Body of pancreas (tissue), 4 donors: ENCODE data around the gene METRNL. TPM values are rescaled to one million over a fixed set of nuclear protein-coding genes. Genes with fewer than 3 reads are reported as not detected.
A peak's percentile ranks its signal among the peaks of the same experiment; 100 is the strongest.

Experiments
- ATAC-seq: fragments of 150-250 bp; one replicate; pipeline ENCODE4 v1.9.1; 2016
- DNase-seq, 4 donors: peaks; one replicate each; pipeline ENCODE4 v3.0.0-alpha.2; 2019
- H3K27ac ChIP-seq, 4 donors: fragments of 200-600 bp; sonication (generic); 1 replicate in 3 of 4; 2 replicates in 1 of 4; pipeline versions ENCODE4 v1.5.1 to v1.6.1; 2016 to 2019; ENCODE audit warnings: mild to moderate bottlenecking in 1 of 4, mixed read lengths in 1 of 4, moderate library complexity in 1 of 4
- H3K27me3 ChIP-seq, 2 donors: fragments of 200-600 bp; sonication (generic); one replicate each; pipeline ENCODE4 v1.6.0; 2016; ENCODE audit warnings: mild to moderate bottlenecking in 1 of 2
- H3K36me3 ChIP-seq, 2 donors: fragments of 200-600 bp; sonication (generic); replicated peaks in 1 of 2; 2 replicates each; pipeline ENCODE4 v1.5.1; 2016; ENCODE audit warnings: low read depth in 2 of 2; ENCODE audit not compliant: insufficient read depth in 1 of 2
- H3K4me1 ChIP-seq: fragments of 200-600 bp; sonication (generic); one replicate; pipeline ENCODE4 v1.6.0; 2016
- H3K4me3 ChIP-seq, 2 donors: fragments of 200-600 bp; sonication (generic); 1 replicate in 1 of 2; 2 replicates in 1 of 2; pipeline ENCODE4 v1.5.1; 2016 to 2019
- H3K9me3 ChIP-seq, 3 donors: fragments of 200-600 bp; sonication (generic); 1 replicate in 2 of 3; 2 replicates in 1 of 3; pipeline ENCODE4 v1.5.1; 2016
- POLR2A ChIP-seq, 3 donors: fragments of 450-650 bp; IDR thresholded peaks; one replicate each; pipeline ENCODE4 v1.6.1; 2016; ENCODE audit warnings: antibody characterized with exemption in 3 of 3, mild to moderate bottlenecking in 2 of 3
- WGBS, 2 donors: methylation state at CpG; one replicate each; pipeline ENCODE4 v1.1.5; 2017; 5-methylcytosine and 5-hydroxymethylcytosine counted together
- intact Hi-C: fragments of 100-400 bp; cut with DNase I; formaldehyde crosslinking; loops from one replicate; pipeline ENCODE4 v1.15.1; 2023
- total RNA-seq, 2 donors: library from RNA; depleted of rRNA; stranded (reverse); fragments of >200 nt; gene quantifications; one replicate each; pipeline ENCODE4 v1.1.0, GENCODE V29; 2016
- TF ChIP-seq, protein P1 (sequence below), 7 experiments: fragments of 450-650 bp in 4 of 7; fragments of 200-600 bp in 3 of 7; sonication (generic) in 3 of 7; IDR thresholded peaks; one replicate each; pipeline ENCODE4 v1.5.1; 2016 to 2019; ENCODE audit warnings: antibody characterized with exemption in 7 of 7

METRNL gene
- total RNA-seq, 2 donors from 2014 or later, result 21.3 to 26.4 TPM

GRCh38 chr17:83072600-83073358, 6.6 kb upstream of the METRNL start:
- ATAC-seq (no peak), DNase-seq (no peak)
- no peak overlapping the region for H3K27ac ChIP-seq
- H3K27me3 ChIP-seq, result no peaks in the 10 kb centered on the region
- H3K4me3 ChIP-seq, result no peak overlapping the region
- TF ChIP-seq, protein P1, sequence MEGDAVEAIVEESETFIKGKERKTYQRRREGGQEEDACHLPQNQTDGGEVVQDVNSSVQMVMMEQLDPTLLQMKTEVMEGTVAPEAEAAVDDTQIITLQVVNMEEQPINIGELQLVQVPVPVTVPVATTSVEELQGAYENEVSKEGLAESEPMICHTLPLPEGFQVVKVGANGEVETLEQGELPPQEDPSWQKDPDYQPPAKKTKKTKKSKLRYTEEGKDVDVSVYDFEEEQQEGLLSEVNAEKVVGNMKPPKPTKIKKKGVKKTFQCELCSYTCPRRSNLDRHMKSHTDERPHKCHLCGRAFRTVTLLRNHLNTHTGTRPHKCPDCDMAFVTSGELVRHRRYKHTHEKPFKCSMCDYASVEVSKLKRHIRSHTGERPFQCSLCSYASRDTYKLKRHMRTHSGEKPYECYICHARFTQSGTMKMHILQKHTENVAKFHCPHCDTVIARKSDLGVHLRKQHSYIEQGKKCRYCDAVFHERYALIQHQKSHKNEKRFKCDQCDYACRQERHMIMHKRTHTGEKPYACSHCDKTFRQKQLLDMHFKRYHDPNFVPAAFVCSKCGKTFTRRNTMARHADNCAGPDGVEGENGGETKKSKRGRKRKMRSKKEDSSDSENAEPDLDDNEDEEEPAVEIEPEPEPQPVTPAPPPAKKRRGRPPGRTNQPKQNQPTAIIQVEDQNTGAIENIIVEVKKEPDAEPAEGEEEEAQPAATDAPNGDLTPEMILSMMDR (IDR thresholded peaks at IDR 0.05), result no peak
- TF ChIP-seq POLR2A (IDR thresholded peaks at IDR 0.05), result no peak
- H3K4me1 ChIP-seq, result no peaks in the 10 kb centered on the region
- H3K36me3 ChIP-seq, result no peaks in the 10 kb centered on the region
- no peaks in the 10 kb centered on the region for H3K9me3 ChIP-seq
- intact Hi-C loops, result no loop called here
- 83 to 98% methylated on average over 5 to 26 of the region's 28 CpGs for WGBS, 2 donors

DNA sequence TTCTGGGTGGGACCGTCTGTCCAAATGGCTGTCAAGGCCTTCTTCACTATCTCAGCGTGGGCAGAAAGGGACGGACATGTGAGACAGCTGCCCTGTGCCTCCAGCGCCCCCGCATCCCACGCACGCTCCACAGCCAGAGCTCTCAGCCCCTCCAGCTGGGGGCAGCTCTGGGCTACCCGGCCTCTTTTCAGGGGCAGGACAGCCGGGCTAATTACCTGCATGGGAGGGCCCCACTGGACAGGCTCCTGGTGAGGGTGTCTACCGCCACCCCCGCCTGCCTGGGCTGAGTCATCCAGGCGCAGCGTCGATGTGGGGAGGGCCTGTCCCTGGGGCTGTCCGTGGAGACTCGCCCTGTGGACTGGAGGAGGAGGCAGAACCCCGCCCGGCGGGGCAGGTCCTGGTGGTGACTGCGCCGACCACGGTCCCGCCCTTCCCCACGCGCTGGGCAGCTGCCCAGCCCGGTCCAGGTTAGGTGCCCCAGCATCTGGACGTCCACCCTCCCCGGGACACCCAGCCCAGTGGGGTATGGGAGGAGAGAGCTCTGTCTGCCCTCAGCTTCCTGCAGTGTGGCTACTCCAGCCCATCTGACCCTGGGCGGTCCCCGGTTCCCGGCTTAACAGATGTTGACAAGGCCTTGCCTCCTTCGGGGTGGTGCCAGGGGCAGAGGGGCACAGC, 5.9 kb upstream of the METRNL start:
- Histone ChIP-seq H3K27me3 (no peaks in the 10 kb centered on the region), H3K36me3 (no peaks in the 10 kb centered on the region), H3K4me3 (no peak overlapping the region), H3K27ac (no peak overlapping the region), H3K4me1 (peaks cover 4% of the 10 kb centered on the region), H3K9me3 (no peaks in the 10 kb centered on the region)
- intact Hi-C loops, result no loop called here
- WGBS, 2 donors, result 74% methylated on average over 24 of the region's 32 CpGs; no CpG with 5 or more reads in 1 of the 2 donors
- ATAC-seq, result peak; percentile 19
- no peak for TF ChIP-seq POLR2A (IDR thresholded peaks at IDR 0.05)
- TF ChIP-seq, protein P1 (IDR thresholded peaks at IDR 0.05), result no peak
- DNase-seq, result no peak

GRCh38 chr17:83074486-83075223, 4.8 kb upstream of the METRNL start:
- no peaks in the 10 kb centered on the region for H3K27me3 ChIP-seq
- no peak overlapping the region for H3K27ac ChIP-seq
- ATAC-seq, result no peak
- TF ChIP-seq, protein P1 (IDR thresholded peaks at IDR 0.05), result no peak
- no peak for TF ChIP-seq POLR2A (IDR thresholded peaks at IDR 0.05)
- peaks cover 7% of the 10 kb centered on the region for H3K4me1 ChIP-seq
- WGBS, 2 donors, result 81 to 91% methylated on average over 9 to 44 of the region's 45 CpGs
- intact Hi-C loops, result no loop called here
- H3K9me3 ChIP-seq, result no peaks in the 10 kb centered on the region
- H3K4me3 ChIP-seq, result no peak overlapping the region
- no peaks in the 10 kb centered on the region for H3K36me3 ChIP-seq
- DNase-seq, result no peak

DNA sequence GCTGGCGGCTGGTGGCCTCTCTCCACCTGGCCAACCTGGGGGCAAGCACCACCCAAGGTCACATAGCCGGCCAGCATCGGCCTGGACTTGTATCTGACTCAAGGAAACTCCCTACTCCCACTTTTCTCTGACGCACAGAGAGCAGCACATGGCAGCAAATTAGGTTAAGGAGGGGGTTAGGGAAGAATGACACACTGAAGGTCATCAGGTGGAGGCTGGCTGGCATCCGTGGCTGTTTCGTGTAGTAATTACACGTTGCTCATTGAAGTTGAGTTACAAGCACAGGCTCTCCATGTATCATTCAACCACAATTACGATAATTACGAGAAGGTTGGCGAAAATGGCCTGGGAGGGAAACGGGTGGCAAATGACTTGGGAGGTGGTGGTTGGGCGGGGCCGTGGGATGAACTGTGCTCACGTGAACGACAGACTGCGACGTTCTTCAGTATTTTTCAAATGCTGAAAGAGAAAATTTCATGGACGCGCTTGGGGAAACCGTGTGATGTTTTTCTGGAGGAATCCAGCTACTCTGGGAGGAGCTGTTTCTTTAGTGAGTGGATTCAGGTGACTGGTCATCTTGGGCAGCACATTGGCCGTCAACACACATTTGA, 4.0 kb upstream of the METRNL start:
- H3K4me1 ChIP-seq, result peaks cover 7% of the 10 kb centered on the region
- intact Hi-C loops, result no loop called here
- H3K27me3 ChIP-seq, result no peaks in the 10 kb centered on the region
- H3K4me3 ChIP-seq, result no peak overlapping the region
- 66 to 71% methylated on average over 21 of the region's 21 CpGs for WGBS, 2 donors
- TF ChIP-seq POLR2A (IDR thresholded peaks at IDR 0.05), result no peak
- TF ChIP-seq, protein P1 (IDR thresholded peaks at IDR 0.05), result no peak
- H3K27ac ChIP-seq, result no peak overlapping the region
- DNase-seq, result no peak
- ATAC-seq, result no peak
- H3K36me3 ChIP-seq, result no peaks in the 10 kb centered on the region
- H3K9me3 ChIP-seq, result no peaks in the 10 kb centered on the region
